ELF-1 (cell line): Measurements from ENCODE around the gene TP53I13.

Experiments used
- DNase-seq: peaks from one replicate; pipeline ENCODE4 v3.0.0-alpha.2; 2016; ENCODE audit warnings: low read depth, low spot score

Gene TP53I13

GRCh38 chr17:29566473-29567303 lies 1.8 kb upstream of the TP53I13 start, which contains the start of gene ABHD15:
ABHD15 (minus strand) TSS chr17:29567037; CDS start chr17:29566966, 71 bp downstream.
- DNase-seq: peak; percentile 57

- DNase-seq: no peak
These were observed 1.3 kb upstream of the TP53I13 start for GRCh38 chr17:29567304-29567553.

DNA sequence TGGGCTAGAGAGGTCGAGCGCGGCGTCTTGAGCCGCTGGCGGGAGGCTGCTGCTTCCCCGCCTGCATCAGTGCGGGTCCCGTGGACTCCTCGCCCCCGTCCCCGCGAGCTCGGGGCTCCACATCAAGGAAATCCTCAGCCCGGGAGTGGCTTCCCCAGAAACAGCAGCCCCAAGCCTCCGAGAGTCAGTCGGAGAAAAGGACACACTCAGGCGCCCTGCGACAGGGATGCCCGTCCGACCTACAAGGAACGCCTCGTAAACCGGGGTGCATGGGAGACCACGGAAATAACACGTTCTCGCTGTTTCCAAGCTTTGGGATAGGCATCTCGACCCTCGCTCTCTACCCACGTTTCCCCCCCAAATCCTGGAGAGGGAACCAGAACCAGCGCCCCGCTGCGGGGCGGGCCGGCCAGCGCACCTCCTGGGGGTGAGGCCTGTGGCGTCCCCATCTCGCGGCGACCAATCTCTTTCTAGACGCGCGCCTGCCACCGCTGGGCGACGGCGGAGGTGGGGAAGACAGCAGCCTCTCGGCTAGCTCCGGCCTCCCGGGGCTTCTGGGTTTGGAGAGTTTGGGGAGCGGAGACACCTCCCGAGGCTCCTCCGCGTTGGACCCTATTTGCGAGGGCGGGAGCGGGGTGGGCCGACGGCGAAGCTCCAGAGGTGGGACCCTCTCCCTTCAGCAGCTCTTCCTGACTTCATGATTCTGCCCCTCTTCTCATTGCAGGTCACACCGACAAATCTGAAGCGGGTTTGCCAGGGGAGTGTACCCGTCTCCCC lies 759 bp upstream of the TP53I13 start:
- peak; percentile 75 for DNase-seq

- peak; percentile 54 for DNase-seq
These were observed 897 bp downstream of the TP53I13 start for GRCh38 chr17:29569245-29569950.

DNA sequence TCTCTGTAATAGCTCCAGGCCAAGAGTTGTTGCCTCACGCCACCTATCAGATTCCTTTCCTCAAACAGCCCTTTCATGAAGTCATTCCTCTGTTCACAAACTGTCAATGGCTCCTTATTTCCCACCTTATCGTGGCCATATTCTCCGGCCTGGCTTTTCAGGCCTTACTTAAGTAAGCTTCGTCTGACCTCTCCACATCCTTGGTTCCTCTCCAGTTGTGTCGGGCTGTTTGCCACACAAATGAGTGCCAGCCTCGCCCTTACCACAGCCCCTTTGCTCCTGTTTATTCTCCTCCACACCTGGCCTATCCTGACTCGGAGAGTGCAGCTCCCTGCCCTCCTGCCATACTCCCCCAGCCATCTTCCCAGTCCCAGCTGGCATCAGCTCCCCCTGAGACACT lies 2.0 kb downstream of the TP53I13 start:
- DNase-seq: no peak

DNA sequence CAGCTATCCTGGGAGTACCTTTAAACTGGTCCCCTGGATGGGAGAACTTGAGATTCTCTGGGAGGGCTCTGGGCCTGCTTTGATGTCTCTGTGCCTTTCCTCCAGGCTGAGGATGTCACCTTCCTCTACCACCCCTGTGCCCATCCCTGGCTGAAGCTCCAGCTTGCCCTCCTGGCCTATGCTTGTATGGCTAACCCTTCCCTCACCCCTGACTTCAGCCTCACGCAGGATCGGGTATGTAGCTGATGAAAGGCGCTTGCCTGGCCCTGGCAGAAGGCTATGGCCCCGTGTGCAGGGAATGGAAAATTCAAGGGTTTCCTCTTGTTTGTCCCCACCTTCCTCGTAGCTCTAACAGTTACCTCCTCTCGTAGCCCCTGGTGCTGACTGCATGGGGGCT lies 3.0 kb downstream of the TP53I13 start:
- DNase-seq: no peak

DNA sequence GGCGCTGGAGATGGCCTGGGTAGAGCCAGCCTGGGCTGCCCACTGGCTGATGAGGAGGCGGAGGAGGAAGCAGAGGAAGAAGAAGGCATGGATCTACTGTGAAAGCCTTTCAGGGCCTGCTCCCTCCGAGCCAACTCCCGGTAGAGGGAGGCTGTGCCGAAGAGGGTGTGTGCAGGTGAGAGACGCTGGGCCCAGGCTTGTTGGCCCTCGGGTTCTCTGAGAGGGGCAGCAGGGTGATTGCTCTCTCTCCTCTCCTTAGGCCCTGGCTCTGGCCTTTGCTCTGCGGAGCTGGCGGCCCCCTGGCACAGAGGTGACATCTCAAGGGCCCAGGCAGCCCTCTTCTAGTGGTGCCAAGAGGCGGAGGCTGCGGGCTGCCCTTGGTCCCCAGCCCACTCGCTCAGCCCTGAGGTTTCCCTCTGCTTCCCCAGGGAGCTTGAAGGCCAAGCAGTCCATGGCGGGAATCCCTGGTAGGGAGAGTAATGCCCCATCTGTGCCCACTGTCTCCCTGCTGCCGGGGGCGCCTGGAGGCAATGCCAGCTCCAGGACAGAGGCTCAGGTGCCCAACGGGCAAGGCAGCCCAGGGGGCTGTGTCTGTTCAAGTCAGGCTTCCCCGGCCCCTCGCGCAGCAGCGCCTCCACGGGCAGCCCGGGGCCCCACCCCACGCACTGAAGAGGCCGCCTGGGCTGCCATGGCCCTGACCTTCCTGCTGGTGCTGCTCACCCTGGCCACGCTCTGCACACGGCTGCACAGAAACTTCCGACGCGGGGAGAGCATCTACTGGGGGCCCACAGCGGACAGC lies 3.6 kb downstream of the TP53I13 start:
- no peak for DNase-seq

GRCh38 chr17:29572691-29573557 lies 4.4 kb downstream of the TP53I13 start:
- DNase-seq: peak; percentile 68

- no peak for DNase-seq
These were observed 5.0 kb downstream of the TP53I13 start for GRCh38 chr17:29573558-29573869.

DNA sequence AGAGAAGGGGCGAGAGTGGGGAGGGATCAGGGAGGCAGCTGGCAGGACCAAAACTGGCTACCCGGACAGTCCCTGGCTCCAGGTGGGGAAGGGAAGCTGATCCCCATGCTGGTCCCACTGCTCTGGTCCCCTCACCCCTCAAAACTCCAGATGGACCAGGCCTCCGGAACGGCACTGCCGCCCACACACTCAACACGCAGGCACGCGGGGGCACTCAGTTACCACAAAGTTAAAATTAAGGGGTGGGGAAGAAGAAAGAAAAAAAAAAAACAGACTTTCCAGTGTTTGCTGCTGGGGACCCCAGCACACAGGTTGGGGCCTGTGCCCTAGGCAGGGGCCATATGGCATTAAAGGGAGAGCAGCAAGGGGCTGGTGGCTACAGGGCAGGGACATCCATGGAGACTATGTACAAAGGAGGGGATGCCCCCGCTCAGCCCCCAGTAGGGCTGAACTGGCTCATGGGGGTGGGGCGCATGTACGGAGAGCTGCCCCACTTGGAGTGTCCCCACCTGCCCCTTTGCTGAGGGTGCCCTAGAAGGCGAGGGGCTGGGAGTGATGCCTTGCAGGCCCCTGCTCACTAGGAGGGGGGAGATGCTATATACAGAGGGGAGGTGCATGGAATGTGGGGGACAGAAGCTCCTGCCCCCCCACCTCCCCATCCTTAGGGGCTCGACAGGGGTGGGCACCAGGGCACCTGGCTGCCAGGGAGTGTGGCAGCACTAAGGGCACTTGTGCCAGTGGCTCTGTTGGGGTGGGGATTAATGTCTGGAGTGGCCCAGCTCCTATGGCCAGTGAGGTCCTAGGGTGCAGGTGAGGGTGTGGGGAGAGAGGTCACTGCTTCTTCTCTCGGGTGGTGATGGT lies 5.6 kb downstream of the TP53I13 start:
- no peak for DNase-seq

DNA sequence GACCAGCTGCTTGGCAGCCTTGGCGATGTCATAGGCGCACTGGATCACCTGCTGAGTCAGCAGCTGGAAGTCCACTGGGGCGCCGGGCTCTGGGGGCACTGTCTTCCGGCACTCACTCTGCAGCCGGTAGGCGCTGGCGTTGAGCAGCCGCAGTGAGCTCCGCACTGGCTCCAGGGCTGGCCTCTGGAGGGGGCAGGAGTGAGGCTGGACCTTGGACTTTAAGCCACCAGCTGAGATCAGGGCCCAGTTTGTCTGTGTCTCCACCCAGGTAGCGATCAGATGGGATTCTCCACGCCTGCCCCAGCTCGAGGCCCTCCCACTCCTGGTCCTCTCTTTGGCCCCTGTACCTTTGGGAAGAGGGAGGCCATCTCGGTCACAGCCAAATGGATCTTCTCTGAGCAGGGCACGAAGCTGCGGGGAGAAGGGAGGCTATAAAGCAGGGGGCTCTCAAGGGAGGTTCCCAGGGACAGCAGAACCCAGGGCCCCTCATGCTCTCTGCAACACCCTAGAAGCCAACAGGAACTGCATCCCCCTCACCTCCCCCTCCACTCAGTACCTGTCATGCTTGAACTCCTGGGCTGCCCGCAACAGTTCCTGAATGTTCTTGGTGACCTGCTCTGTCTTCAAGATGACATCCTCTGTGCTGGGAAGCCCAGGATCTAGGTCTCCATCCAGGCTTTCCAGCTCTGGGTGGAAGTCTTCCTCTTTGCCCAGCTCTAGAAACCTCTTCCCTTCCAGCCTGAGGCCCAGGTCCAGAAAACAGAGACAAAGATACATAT lies 6.4 kb downstream of the TP53I13 start:
- DNase-seq: no peak

- DNase-seq: no peak
These were observed 7.2 kb downstream of the TP53I13 start for GRCh38 chr17:29575511-29576213.

DNA sequence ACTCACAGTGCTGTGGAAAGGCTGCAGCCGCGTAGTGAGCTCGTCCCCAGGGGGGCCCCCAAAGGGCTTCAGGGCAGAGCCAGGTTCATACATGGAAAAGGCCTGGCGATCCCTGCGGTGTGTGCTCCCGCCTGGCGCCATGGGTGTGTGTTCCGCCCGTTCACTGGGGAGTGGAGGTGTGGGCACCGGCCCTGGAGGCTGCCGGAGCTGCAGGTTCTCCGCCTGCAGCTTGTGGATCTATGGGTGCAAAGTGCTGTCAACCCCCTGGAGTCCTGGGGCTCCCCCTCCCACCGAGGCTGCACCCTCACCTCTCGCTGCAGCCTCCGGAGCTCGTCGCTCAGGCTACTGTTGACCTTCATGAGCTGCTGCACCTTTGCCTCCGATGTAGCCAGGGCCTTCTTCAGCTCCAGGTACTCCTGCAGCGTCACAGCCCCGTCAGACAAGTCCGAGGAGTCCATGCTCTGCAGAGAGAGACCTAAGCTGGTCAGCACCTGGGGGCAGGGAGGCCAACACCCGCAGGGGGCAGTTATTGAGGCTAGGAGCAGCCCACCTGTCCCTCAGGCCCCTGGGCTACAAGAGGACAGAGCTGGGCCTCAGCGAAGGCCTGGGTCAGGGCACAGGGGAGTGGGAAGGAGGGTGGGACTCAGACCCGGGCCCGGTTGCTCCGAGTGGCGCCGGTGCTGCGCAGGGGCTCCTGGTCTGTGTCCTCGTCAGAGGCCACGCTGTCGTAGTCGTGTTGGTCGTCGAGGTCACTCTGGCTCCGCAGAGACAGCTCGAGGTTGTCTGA lies 7.9 kb downstream of the TP53I13 start:
- no peak for DNase-seq

DNA sequence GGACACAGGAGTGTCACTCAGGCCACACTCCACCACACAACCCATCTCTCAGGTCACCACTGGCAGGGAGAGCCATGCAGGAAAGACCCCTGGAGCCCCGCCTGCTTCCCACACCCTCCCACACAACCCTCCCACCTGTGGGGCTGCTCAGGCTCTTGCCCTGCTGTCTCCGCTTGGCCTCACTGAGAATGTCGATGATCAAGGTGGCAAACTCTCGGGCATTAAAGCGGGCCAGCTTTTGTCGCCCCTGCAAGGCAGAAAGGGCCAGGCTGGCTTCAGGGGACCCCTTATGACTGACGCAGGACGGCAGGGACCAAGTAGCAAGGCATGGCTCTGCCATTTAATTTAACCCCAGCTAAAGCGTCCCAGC lies 8.5 kb downstream of the TP53I13 start:
- no peak for DNase-seq

DNA sequence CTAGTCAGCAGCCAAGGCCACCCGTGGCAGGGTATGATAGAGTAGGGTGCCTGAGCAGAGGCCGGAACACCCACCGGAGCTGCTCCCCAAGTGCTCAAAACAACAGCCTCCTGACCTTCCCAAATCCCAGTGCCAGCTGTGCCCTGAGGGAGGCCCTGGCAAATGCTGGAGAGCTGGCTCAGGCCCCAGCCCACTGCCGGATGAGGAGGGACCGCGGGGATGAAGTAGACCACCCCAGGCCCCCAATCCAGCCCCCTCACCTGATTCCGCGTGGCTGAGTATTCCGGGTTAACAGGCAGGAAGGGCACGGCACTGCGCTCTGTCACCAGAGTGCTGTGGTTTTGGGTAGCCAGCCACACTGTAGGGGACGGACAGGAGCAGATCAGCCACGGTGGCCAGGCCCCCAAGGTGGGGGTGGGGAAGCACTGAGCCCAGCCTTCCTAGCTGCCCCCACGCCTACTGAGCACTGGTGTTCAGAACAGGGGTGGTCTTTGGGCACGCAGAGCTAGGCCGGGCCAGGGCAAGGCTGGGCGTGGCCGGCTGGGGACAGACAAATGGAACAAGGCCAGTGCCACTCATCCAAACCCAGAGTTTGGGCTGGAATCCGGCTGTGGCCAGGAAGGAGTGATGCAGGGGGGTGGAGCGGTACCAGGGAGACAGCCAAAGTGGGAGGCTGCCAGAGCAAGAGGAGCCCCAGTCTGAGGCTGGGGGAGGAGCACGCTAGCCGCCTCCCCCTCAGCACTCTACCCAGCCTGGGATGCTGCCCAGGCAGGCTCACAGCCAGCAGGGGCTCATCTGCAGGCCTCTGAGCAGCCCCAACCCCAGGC lies 9.1 kb downstream of the TP53I13 start:
- no peak for DNase-seq

GRCh38 chr17:29578626-29579485 lies 10.4 kb downstream of the TP53I13 start:
- DNase-seq: no peak
